ENCODE measurements around the gene EYS.

- no peak for TF ChIP-seq ZFP30 (CRISPR knock-in tag; IDR thresholded peaks at IDR 0.05)
- TF ChIP-seq, protein P1, sequence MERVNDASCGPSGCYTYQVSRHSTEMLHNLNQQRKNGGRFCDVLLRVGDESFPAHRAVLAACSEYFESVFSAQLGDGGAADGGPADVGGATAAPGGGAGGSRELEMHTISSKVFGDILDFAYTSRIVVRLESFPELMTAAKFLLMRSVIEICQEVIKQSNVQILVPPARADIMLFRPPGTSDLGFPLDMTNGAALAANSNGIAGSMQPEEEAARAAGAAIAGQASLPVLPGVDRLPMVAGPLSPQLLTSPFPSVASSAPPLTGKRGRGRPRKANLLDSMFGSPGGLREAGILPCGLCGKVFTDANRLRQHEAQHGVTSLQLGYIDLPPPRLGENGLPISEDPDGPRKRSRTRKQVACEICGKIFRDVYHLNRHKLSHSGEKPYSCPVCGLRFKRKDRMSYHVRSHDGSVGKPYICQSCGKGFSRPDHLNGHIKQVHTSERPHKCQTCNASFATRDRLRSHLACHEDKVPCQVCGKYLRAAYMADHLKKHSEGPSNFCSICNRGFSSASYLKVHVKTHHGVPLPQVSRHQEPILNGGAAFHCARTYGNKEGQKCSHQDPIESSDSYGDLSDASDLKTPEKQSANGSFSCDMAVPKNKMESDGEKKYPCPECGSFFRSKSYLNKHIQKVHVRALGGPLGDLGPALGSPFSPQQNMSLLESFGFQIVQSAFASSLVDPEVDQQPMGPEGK (CRISPR knock-in tag; IDR thresholded peaks at IDR 0.05; ENCODE audit: borderline replicate concordance) = no peak
- no peak for TF ChIP-seq PPARA (CRISPR knock-in tag; IDR thresholded peaks at IDR 0.05; ENCODE audit: borderline replicate concordance)
- TF ChIP-seq ZNF565 (CRISPR knock-in tag; conservative IDR thresholded peaks at IDR 0.05; ENCODE audit: low read depth) = no peak
- no peak for TF ChIP-seq BACH2 (CRISPR knock-in tag; IDR thresholded peaks at IDR 0.05; ENCODE audit: borderline replicate concordance)
- TF ChIP-seq ZNF70 (CRISPR knock-in tag; IDR thresholded peaks at IDR 0.05) = no peak
- no peak for TF ChIP-seq ARNTL (CRISPR knock-in tag; IDR thresholded peaks at IDR 0.05; ENCODE audit: borderline replicate concordance, low read depth)
- no peak for TF ChIP-seq CREB5 (CRISPR knock-in tag; IDR thresholded peaks at IDR 0.05; ENCODE audit: low read depth)
- no peak for TF ChIP-seq SNAI2 (CRISPR knock-in tag; IDR thresholded peaks at IDR 0.05)
- no peak for TF ChIP-seq GLIS3 (CRISPR knock-in tag; IDR thresholded peaks at IDR 0.05)
- TF ChIP-seq ZC3H10 (CRISPR knock-in tag; IDR thresholded peaks at IDR 0.05) = no peak
- no peak for TF ChIP-seq RARB (CRISPR knock-in tag; IDR thresholded peaks at IDR 0.05)
Measured at GRCh38 chr6:65745614-65746013, 38.6 kb upstream of the EYS start.

Measured in SK-N-SH treated with all-trans-retinoic acid at 6 μM for 48 hours (cell line).